Body of pancreas (tissue), 4 donors: ENCODE results near the gene BARD1. TPM values are rescaled to one million over a fixed set of nuclear protein-coding genes. Genes with fewer than 3 reads are reported as not detected.
A peak's percentile ranks its signal among the peaks of the same experiment; 100 is the strongest.

Source experiments
- ATAC-seq: fragments of 150-250 bp; one replicate; pipeline ENCODE4 v1.9.1; 2016
- DNase-seq, 4 donors: peaks; one replicate each; pipeline ENCODE4 v3.0.0-alpha.2; 2019
- H3K27ac ChIP-seq, 4 donors: fragments of 200-600 bp; sonication (generic); 1 replicate in 3 of 4; 2 replicates in 1 of 4; pipeline versions ENCODE4 v1.5.1 to v1.6.1; 2016 to 2019; ENCODE audit warnings: mild to moderate bottlenecking in 1 of 4, mixed read lengths in 1 of 4, moderate library complexity in 1 of 4
- H3K27me3 ChIP-seq, 2 donors: fragments of 200-600 bp; sonication (generic); one replicate each; pipeline ENCODE4 v1.6.0; 2016; ENCODE audit warnings: mild to moderate bottlenecking in 1 of 2
- H3K36me3 ChIP-seq, 2 donors: fragments of 200-600 bp; sonication (generic); replicated peaks in 1 of 2; 2 replicates each; pipeline ENCODE4 v1.5.1; 2016; ENCODE audit warnings: low read depth in 2 of 2; ENCODE audit not compliant: insufficient read depth in 1 of 2
- H3K4me1 ChIP-seq: fragments of 200-600 bp; sonication (generic); one replicate; pipeline ENCODE4 v1.6.0; 2016
- H3K4me3 ChIP-seq, 2 donors: fragments of 200-600 bp; sonication (generic); 1 replicate in 1 of 2; 2 replicates in 1 of 2; pipeline ENCODE4 v1.5.1; 2016 to 2019
- H3K9me3 ChIP-seq, 3 donors: fragments of 200-600 bp; sonication (generic); 1 replicate in 2 of 3; 2 replicates in 1 of 3; pipeline ENCODE4 v1.5.1; 2016
- CTCF ChIP-seq, 7 experiments: fragments of 450-650 bp in 4 of 7; fragments of 200-600 bp in 3 of 7; sonication (generic) in 3 of 7; IDR thresholded peaks; one replicate each; pipeline ENCODE4 v1.5.1; 2016 to 2019; ENCODE audit warnings: antibody characterized with exemption in 7 of 7
- POLR2A ChIP-seq, 3 donors: fragments of 450-650 bp; IDR thresholded peaks; one replicate each; pipeline ENCODE4 v1.6.1; 2016; ENCODE audit warnings: antibody characterized with exemption in 3 of 3, mild to moderate bottlenecking in 2 of 3
- WGBS, 2 donors: methylation state at CpG; one replicate each; pipeline ENCODE4 v1.1.5; 2017; 5-methylcytosine and 5-hydroxymethylcytosine counted together
- intact Hi-C: fragments of 100-400 bp; cut with DNase I; formaldehyde crosslinking; loops from one replicate; pipeline ENCODE4 v1.15.1; 2023
- total RNA-seq, 2 donors: library from RNA; depleted of rRNA; stranded (reverse); fragments of >200 nt; gene quantifications; one replicate each; pipeline ENCODE4 v1.1.0, GENCODE V29; 2016

The BARD1 gene
- total RNA-seq, 2 donors from 2014 or later, result 4.4 to 5.9 TPM

- Histone ChIP-seq H3K4me1 (peaks cover 14% of the 10 kb centered on the region), H3K4me3 (no peak overlapping the region), H3K36me3 (no peaks in the 10 kb centered on the region), H3K27ac (no peak overlapping the region), H3K9me3 (no peaks in the 10 kb centered on the region), H3K27me3 (no peaks in the 10 kb centered on the region)
- ATAC-seq (no peak), DNase-seq (no peak)
- TF ChIP-seq CTCF (IDR thresholded peaks at IDR 0.05) (no peak), POLR2A (IDR thresholded peaks at IDR 0.05) (no peak)
- 75 to 96% methylated on average over 3 to 12 of the region's 12 CpGs for WGBS, 2 donors
- intact Hi-C loops, result no loop called here
Observed at GRCh38 chr2:214716811-214717560, 92.5 kb downstream of the BARD1 start.

- H3K36me3 ChIP-seq, result no peaks in the 10 kb centered on the region
- H3K4me3 ChIP-seq, result no peak overlapping the region
- intact Hi-C loops, result no loop called here
- H3K27me3 ChIP-seq, result no peaks in the 10 kb centered on the region
- H3K4me1 ChIP-seq, result peaks cover 14% of the 10 kb centered on the region
- ATAC-seq (no peak), DNase-seq (no peak)
- TF ChIP-seq CTCF (IDR thresholded peaks at IDR 0.05) (no peak), POLR2A (IDR thresholded peaks at IDR 0.05) (no peak)
- WGBS, 2 donors, result 0 to 40% methylated on average over 1 of the region's 1 CpG
- no peak overlapping the region for H3K27ac ChIP-seq
- H3K9me3 ChIP-seq, result no peaks in the 10 kb centered on the region
Observed at GRCh38 chr2:214715025-214715424, 94.5 kb downstream of the BARD1 start.

GRCh38 chr2:214713080-214713830 is 96.2 kb downstream of the BARD1 start:
- Histone ChIP-seq H3K9me3 (no peaks in the 10 kb centered on the region), H3K36me3 (no peaks in the 10 kb centered on the region), H3K27me3 (no peaks in the 10 kb centered on the region), H3K27ac (peak overlapping the region in 2 of 4 donors; percentile 4 to 49), H3K4me1 (peaks cover 14% of the 10 kb centered on the region), H3K4me3 (no peak overlapping the region)
- peak; percentile 98 for ATAC-seq
- 18 to 22% methylated on average over 8 of the region's 8 CpGs for WGBS, 2 donors
- intact Hi-C loops, result no loop called here
- TF ChIP-seq POLR2A (IDR thresholded peaks at IDR 0.05) (no peak), CTCF (IDR thresholded peaks at IDR 0.05) (no peak)
- DNase-seq, result peak; percentile 44 to 71 (median 52)

GRCh38 chr2:214710729-214711128 is 98.8 kb downstream of the BARD1 start:
- no peak for TF ChIP-seq POLR2A (IDR thresholded peaks at IDR 0.05)
- TF ChIP-seq CTCF (IDR thresholded peaks at IDR 0.05), result no peak
- no peaks in the 10 kb centered on the region for H3K9me3 ChIP-seq
- intact Hi-C loops, result no loop called here
- DNase-seq, result no peak
- H3K27ac ChIP-seq, result no peak overlapping the region
- H3K4me3 ChIP-seq, result no peak overlapping the region
- WGBS, 2 donors, result 91 to 92% methylated on average over 2 of the region's 2 CpGs
- peaks cover 26% of the 10 kb centered on the region for H3K4me1 ChIP-seq
- no peaks in the 10 kb centered on the region for H3K36me3 ChIP-seq
- no peak for ATAC-seq
- no peaks in the 10 kb centered on the region for H3K27me3 ChIP-seq
